GM12874 (cell line): ENCODE data around the gene CDT1.

Source experiments
- CTCF ChIP-seq: IDR thresholded peaks from 2 replicates; pipeline ENCODE4 v1.5.1; 2011; ENCODE audit warnings: low read depth, mild to moderate bottlenecking, control low read depth, low read length, moderate library complexity; ENCODE audit not compliant: insufficient read depth

Gene CDT1

GRCh38 chr16:88815901-88816589 lies 12.5 kb downstream of the CDT1 start:
- TF ChIP-seq CTCF: peak; percentile 94

GRCh38 chr16:88816736-88817535 lies 13.3 kb downstream of the CDT1 start:
- no peak for TF ChIP-seq CTCF

- TF ChIP-seq CTCF: no peak
Measured at GRCh38 chr16:88817785-88818574, 14.4 kb downstream of the CDT1 start.

- no peak for TF ChIP-seq CTCF
Measured at GRCh38 chr16:88818575-88818874, 14.9 kb downstream of the CDT1 start.

GRCh38 chr16:88819126-88819525 lies 15.5 kb downstream of the CDT1 start:
- no peak for TF ChIP-seq CTCF

GRCh38 chr16:88820385-88821025 lies 16.9 kb downstream of the CDT1 start:
- no peak for TF ChIP-seq CTCF
